Stomach (tissue), 9 donors: ENCODE results near the gene PODXL2. TPM values are rescaled to one million over a fixed set of nuclear protein-coding genes. Genes with fewer than 3 reads are reported as not detected.
A peak's percentile ranks its signal among the peaks of the same experiment; 100 is the strongest.

ENCODE experiments used
- DNase-seq, 2 donors: peaks; one replicate each; pipeline versions ENCODE4 v3.0.0 to v3.0.0-alpha.2; 2013 to 2019
- H3K27ac ChIP-seq, 5 donors: fragments of 200-600 bp in 4 of 5; sonication (generic) in 4 of 5; one replicate each; pipeline ENCODE4 v1.5.1; 2013 to 2019; ENCODE audit warnings: mild to moderate bottlenecking in 1 of 5, moderate library complexity in 1 of 5
- H3K27me3 ChIP-seq, 3 donors: fragments of 200-600 bp; sonication (generic); one replicate each; pipeline ENCODE4 v1.5.1; 2017 to 2019; ENCODE audit warnings: mixed run types in 1 of 3
- H3K36me3 ChIP-seq, 4 donors: fragments of 200-600 bp; sonication (generic); 1 replicate in 3 of 4; 2 replicates in 1 of 4; pipeline ENCODE4 v1.5.1; 2016 to 2019
- H3K4me1 ChIP-seq, 4 donors: fragments of 200-600 bp; sonication (generic); one replicate each; pipeline ENCODE4 v1.5.1; 2016 to 2019
- H3K4me3 ChIP-seq, 4 donors: fragments of 200-600 bp; sonication (generic) in 3 of 4; one replicate each; pipeline ENCODE4 v1.5.1; 2016 to 2019; ENCODE audit warnings: mild to moderate bottlenecking in 1 of 4
- H3K9me3 ChIP-seq, 4 donors: fragments of 200-600 bp; sonication (generic); one replicate each; pipeline ENCODE4 v1.5.1; 2016 to 2019
- CTCF ChIP-seq, 7 experiments: fragments of 450-650 bp in 4 of 7; fragments of 200-600 bp in 3 of 7; sonication (generic) in 3 of 7; IDR thresholded peaks; one replicate each; pipeline ENCODE4 v1.5.1; 2016 to 2019; ENCODE audit warnings: antibody characterized with exemption in 7 of 7, control low read depth in 2 of 7, mild to moderate bottlenecking in 1 of 7
- EP300 ChIP-seq: sonication (generic); formaldehyde crosslinking; IDR thresholded peaks from one replicate; pipeline ENCODE4 v1.6.1; 2017; ENCODE audit warnings: antibody characterized with exemption
- POLR2A ChIP-seq, 4 donors: fragments of 450-650 bp; IDR thresholded peaks; one replicate each; pipeline ENCODE4 v1.6.1; 2016; ENCODE audit warnings: antibody characterized with exemption in 4 of 4, control low read depth in 2 of 4, mild to moderate bottlenecking in 1 of 4, moderate library complexity in 1 of 4
- POLR2AphosphoS5 ChIP-seq, 3 donors: sonication (generic); formaldehyde crosslinking; IDR thresholded peaks; one replicate each; pipeline ENCODE4 v1.6.1; 2016; ENCODE audit warnings: antibody characterized with exemption in 3 of 3
- WGBS, 5 donors: extraction: QIAGEN DNeasy Blood & Tissue Kit in 3 of 5; methylation state at CpG; one replicate each; pipeline versions ENCODE4 v1.1.5 to v1.1.7; 2013 to 2018; 5-methylcytosine and 5-hydroxymethylcytosine counted together
- intact Hi-C: fragments of 100-400 bp; cut with DNase I; formaldehyde crosslinking; loops from one replicate; pipeline ENCODE4 v1.15.1; 2023; ENCODE audit warnings: low total_unique reads
- polyA plus RNA-seq, 3 donors: library from polyadenylated mRNA; stranded (reverse); fragments of 200-250 nt; gene quantifications; one replicate each; pipeline ENCODE4 v1.2.3, GENCODE V29; 2013
- total RNA-seq, 5 donors: library from RNA; depleted of rRNA; stranded (reverse); fragments of >200 nt; gene quantifications; one replicate each; pipeline versions ENCODE4 v1.1.0 to v1.2.3, GENCODE V29; 2014 to 2016
- donor health status: healthy with polysubstance abuse.
- donor health status: Bipolar disorder and iron deficiency.
- donor health status: healthy.

PODXL2 gene
- total and polyA plus RNA-seq, 8 donors = 5.3 to 50.9 (median 12.1) TPM

DNA sequence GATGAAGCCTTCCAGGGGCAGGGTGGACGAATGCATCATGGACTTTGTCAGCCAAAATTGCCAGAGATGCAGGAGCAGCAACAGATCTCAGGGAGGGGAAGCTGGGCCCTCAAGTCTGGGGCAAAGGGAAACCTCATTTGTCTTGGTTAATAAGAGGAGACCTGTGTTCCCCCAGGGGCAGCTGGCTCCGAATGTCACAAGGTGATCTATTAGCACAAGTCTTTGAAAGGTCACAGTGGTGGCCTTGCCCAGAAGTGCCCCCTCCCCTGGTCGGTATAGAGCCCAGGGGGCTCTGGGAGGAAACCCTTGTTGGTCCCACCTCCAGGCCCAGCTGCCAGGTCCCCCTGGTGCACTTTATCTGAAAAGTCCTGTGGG is 89.9 kb downstream of the PODXL2 start:
- peaks cover 15 to 56% (median 28%) of the 10 kb centered on the region in 4 donors for H3K4me1 ChIP-seq
- 44 to 75% (median 71%) methylated on average over 3 of the region's 3 CpGs for WGBS, 5 donors
- no peak for TF ChIP-seq CTCF (IDR thresholded peaks at IDR 0.05)
- TF ChIP-seq POLR2AphosphoS5 (IDR thresholded peaks at IDR 0.05) = no peak
- TF ChIP-seq EP300 = no peak
- TF ChIP-seq POLR2A (IDR thresholded peaks at IDR 0.05) = no peak

DNA sequence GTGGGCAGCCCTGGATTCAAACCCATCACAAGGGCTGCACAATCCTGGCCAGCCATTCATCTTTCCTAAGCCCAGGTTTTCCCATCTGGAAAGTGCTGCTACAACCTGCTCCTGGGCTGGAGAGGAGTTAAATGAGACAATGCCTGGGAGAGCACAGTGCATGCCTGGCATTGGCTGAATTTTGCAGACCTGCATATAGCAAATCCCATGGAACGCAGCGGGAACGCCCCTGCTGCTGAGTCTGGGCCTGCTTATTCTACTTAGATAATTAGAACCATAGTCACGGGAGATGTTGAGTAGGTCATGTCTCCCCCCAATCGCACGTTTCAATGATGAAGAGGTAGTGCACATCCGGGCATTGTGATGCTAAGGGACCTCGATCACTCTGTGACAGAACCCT is 90.4 kb downstream of the PODXL2 start:
- 89 to 99% (median 97%) methylated on average over 8 of the region's 8 CpGs for WGBS, 5 donors
- H3K27ac ChIP-seq = no peak overlapping the region
- no peak for DNase-seq
- H3K27me3 ChIP-seq = no peaks in the 10 kb centered on the region
- H3K36me3 ChIP-seq = peaks cover 0 to 26% (median 4%) of the 10 kb centered on the region in 4 donors
- intact Hi-C loops = no loop called here
- H3K9me3 ChIP-seq = no peaks in the 10 kb centered on the region
- H3K4me1 ChIP-seq = peaks cover 15 to 51% (median 28%) of the 10 kb centered on the region in 4 donors
- H3K4me3 ChIP-seq = no peak overlapping the region
- TF ChIP-seq EP300 (no peak), POLR2A (IDR thresholded peaks at IDR 0.05) (no peak), CTCF (IDR thresholded peaks at IDR 0.05) (no peak), POLR2AphosphoS5 (IDR thresholded peaks at IDR 0.05) (no peak)

More for the DNA sequence above, 89.9 kb downstream of the PODXL2 start:
- H3K27me3 ChIP-seq = no peaks in the 10 kb centered on the region
- DNase-seq = no peak
- H3K36me3 ChIP-seq = peaks cover 0 to 29% (median 4%) of the 10 kb centered on the region in 4 donors
- H3K4me3 ChIP-seq = no peak overlapping the region
- intact Hi-C loops = no loop called here
- no peaks in the 10 kb centered on the region for H3K9me3 ChIP-seq
- no peak overlapping the region for H3K27ac ChIP-seq

- Histone ChIP-seq H3K27me3 (no peaks in the 10 kb centered on the region), H3K4me3 (no peak overlapping the region), H3K4me1 (peaks cover 15 to 47% (median 28%) of the 10 kb centered on the region in 4 donors), H3K9me3 (no peaks in the 10 kb centered on the region), H3K36me3 (peaks cover 0 to 25% (median 4%) of the 10 kb centered on the region in 4 donors), H3K27ac (peak overlapping the region in 2 of 5 donors; percentile 4 to 52)
- intact Hi-C loops = no loop called here
- no peak for TF ChIP-seq CTCF (IDR thresholded peaks at IDR 0.05)
- no peak for TF ChIP-seq EP300
- TF ChIP-seq POLR2AphosphoS5 (IDR thresholded peaks at IDR 0.05) = no peak
- TF ChIP-seq POLR2A (IDR thresholded peaks at IDR 0.05) = no peak
- WGBS, 5 donors = 78 to 86% (median 85%) methylated on average over 13 to 15 of the region's 15 CpGs
- DNase-seq = no peak
Observed at GRCh38 chr3:127720161-127720823, 91.3 kb downstream of the PODXL2 start.

DNA sequence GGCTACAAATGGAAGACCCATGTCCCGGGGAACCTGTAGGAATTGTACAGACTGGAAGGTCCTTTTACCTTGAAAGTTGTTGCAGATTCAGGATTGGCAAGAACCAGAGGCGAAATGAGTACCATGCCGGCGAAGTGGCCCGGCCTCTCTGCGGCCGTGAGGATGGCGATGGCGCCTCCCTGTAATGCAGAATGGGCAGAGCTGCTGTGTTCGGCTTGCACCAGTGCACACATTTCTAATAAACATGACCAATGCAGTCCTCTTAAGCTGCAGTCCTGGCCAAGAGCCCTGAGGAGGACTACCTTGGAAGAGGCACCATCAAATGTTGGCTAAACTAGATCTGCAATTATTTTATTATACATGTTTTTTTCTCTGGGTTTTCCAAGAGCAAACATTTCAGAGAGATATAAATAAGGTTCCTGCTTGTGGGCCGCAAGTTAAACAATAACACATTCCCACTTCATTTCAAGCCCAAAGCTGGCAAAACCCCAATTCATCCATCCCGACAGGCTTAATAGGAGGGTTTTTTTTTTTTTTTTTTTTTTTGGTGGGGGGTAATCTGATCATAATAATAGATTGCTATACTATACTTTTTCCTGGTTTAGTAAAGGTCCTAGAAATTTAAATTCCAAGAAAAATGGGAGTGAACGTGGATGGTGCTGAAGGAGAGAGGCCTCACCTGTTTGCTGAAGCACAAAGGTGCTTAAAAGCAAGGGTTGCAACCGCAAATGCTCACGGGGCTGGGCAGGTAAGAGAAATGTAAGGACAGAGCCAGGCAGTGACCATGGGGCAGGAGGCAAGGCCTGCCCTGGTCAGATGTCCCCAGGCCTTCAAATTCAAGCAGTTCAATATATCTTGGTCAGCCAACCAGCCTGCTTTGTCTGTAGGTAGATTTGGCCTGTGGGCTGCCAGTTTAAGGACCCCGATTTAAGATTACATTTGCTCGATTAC is 92.3 kb downstream of the PODXL2 start:
- Histone ChIP-seq H3K4me1 (peaks cover 15 to 47% (median 28%) of the 10 kb centered on the region in 4 donors), H3K36me3 (peaks cover 0 to 21% (median 2%) of the 10 kb centered on the region in 4 donors), H3K9me3 (no peaks in the 10 kb centered on the region), H3K27ac (peak overlapping the region in 4 of 5 donors; percentile 19 to 61 (median 49)), H3K4me3 (no peak overlapping the region), H3K27me3 (no peaks in the 10 kb centered on the region)
- intact Hi-C loops = no loop called here
- DNase-seq = no peak
- WGBS, 5 donors = 62 to 74% (median 67%) methylated on average over 17 of the region's 17 CpGs
- TF ChIP-seq EP300 (no peak), POLR2AphosphoS5 (IDR thresholded peaks at IDR 0.05) (no peak), POLR2A (IDR thresholded peaks at IDR 0.05) (no peak), CTCF (IDR thresholded peaks at IDR 0.05) (no peak)
